Cerebellar nuclear complex (tissue), 1 donor: ENCODE measurements around the gene CALN1.
"Not testable (repeated sequence)": the region's sequence is repeated elsewhere in the genome, so short reads cannot be mapped to it uniquely, and the experiment has no call there.

ENCODE experiments used
- DNase-seq, 2 experiments: peaks; one replicate each; lab custom pipeline; 2025; lab: John Stamatoyannopoulos, UW

Gene CALN1

GRCh38 chr7:72408966-72409637, 3.0 kb downstream of the CALN1 start:
- DNase-seq = peak; percentile 75 to 88

DNA sequence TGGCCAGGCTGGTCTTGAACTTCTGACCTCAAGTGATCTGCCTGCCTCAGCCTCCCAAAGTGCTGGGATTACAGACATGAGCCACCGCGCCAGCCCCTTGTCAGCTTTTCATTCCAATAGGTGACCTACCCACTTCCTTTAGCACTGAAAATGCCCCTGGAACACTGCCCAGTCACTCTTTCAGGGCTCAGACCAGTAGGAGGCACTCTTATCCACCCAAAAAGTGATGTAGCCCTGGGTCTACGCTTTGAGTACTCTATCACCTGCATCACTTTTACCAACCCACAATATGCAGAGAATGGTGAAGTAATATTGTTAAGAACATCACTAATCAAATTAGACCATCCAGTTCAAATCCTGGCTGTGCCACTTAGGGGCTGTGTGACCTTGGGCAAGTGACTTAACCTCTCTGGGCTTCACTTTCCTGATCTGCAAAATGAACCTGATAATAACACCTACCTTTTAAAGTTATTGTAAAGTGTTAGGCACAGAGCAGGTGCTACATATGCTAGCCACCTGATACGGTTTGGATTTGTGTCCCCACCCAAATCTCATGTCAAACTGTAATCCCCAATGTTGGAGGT, 5.2 kb downstream of the CALN1 start:
- DNase-seq = no peak

- DNase-seq = peak in 1 of 2 experiments; percentile 62
These were observed 6.3 kb downstream of the CALN1 start for GRCh38 chr7:72405871-72406270.

DNA sequence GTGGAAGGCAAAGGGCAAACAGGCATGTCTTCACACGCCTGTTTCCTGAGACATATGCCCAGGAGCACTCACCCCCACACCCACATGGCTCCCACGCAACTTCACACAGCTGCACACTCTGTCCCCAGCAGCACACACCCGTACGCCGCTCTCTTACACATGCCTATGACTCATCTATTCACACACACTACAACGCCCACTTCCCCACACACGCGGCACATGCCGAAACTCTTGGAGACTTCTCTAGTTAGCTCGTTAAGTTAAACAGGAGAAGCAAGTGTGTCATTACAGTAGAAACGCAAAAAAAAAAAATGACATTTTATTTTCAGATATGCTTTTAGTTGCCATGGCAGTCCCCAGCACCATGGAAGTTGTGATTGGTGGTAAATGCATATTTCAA, 6.7 kb downstream of the CALN1 start:
- no peak for DNase-seq

DNA sequence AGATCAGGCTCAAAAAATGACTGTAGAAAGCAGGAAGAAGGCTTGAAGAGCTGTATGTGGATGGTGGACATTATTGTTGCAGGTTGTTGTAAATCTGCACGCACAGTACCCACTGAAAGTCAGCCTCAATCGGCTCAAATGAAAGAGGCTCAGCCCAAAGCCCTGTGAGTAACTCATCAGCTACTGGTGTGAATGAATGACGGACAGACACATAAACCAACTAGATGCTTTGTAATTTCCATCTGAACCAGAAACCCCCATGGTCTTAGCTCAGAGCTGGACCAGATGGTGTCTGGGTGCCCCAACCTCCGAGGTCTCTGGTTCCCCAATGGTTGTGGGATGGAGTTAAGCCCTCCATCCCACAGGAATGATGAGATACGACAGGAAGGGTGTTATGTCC, 7.4 kb downstream of the CALN1 start:
- DNase-seq = no peak

DNA sequence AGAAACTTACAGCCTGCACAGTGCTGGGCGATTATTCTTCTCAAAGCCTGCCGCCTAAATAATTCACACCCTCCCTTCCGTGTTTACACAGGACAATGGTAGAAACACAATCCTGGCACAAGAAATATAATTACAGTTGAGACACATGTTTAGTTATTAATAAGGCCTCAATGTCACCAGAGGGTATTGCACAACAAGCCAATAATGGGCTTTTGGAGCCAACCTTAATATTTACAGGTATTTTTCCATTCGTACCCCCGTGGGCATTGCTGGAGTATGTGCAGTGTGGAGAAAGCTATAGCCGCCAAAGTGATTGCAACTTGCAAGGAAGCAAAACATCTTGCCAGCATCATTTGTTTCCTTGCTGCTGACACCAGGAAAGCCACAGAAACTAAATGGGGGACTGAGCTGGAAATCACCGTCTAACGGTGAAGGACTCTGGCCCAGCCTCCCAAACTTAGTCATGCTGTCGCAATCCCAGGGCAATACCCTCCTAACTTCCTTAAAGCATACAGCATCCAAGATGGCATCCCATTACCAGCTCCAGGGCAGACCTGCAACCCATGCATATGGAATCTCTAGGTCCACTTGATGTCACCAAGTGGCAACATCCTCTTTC, 8.6 kb downstream of the CALN1 start:
- no peak for DNase-seq

GRCh38 chr7:72394016-72394415, 18.1 kb downstream of the CALN1 start:
- no peak for DNase-seq

DNA sequence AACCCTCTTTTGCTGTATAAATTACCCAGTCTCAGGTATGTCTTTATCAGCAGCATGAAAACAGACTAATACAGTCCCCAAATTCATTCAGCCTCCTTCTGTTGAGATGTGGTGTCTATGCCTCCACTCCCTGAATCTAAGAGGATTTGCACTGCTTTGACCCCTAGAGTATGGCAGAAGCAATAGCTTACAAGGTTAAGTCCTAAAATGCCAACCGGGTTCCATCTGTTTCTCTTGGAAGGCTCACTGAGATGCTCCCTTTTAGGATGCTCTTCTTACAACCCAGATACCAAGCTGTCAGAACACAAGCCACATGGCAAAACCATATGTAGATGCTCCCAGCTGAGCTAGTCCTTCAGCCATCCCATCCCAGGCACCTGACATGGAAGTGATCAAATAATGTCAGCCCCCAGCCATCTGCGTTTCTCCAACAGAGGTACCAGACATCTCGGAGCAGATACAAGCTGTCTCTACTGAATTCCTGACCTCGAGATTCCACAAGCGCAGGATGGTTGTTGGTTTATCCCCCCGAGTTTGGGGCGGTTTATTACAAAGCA, 20.2 kb downstream of the CALN1 start:
- DNase-seq = peak; percentile 78 to 93

DNA sequence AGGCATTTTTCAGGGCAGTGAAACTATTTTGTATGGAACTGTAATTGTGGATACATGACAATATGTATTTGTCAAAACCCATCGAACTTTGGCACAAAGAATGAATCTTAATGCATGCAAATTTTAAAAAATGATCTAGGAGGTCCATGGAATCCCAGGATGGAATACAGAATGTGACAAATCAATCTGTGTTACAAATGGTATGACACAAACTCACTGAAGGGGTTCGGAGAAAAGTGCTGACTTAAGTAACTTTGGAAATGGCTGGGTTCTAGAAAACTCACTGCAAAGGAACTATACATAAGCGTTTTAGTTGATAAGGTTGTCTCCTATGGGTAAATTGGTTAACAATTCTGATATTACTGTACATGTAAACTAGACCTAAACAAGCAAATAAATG, 26.0 kb downstream of the CALN1 start:
- no peak for DNase-seq

DNA sequence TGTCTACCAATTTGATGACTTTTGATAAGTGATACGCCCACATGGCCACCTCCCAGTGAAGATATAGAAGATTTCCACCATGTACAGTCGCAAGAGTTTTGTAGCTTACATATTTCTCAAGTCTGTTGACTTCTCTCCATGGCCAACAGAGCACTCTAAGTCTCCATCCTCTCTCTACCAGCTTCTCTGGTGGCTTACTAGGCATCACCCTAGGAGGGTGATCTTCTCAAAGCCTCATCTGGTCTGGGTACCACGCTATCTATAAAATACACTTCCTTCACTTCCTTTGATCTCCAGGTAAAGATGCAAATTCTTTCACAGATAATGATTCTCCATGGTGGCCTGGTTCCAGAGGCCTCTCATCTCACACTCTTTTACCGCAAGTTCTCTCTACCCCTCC, 49.9 kb downstream of the CALN1 start:
- DNase-seq = no peak

DNA sequence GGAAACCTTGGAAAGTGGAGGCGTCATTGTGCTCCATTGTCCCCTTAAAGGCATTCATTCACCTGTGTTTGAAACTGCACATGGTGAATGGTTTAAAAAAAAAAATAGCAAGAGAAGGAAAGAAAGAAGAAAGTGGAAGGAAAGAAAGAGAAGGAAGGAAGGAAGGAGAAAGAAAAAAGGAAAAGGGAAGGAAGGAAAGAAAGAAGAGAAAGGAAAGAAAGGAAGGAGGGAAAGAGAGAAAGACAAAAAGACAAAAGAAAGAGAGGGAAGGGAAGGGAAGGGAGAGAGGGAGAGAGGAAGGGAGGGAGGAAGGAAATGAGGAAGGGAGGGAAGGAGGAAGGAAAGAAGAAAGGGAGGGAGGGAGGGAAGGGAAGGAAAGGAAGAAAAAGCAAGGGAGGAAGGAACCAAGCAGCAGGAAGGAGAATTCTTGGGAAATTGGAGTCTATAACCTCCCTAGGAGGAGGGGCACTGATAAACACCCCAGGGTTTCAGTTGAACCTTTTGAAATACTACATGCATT, 66.9 kb downstream of the CALN1 start:
- DNase-seq = no peak

DNA sequence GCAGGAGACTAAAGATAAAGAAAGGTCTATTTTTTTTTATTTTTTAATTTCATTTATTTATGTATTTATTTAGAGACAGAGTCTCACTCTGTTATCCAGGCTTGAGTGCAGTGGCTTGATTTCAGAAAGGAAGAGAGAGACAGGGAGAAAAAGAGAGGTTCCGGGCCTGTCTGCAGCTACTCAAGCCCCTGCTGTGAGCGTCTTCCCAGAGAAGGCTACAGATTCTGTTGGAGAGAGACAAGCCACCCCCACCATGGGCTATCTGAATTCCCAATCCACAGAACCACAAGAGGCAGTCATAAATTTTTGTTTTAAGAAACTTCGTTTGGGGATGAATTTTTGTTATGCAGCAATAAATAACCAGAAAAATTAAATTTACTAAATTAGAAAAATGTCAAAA, 68.1 kb downstream of the CALN1 start:
- DNase-seq = no peak

DNA sequence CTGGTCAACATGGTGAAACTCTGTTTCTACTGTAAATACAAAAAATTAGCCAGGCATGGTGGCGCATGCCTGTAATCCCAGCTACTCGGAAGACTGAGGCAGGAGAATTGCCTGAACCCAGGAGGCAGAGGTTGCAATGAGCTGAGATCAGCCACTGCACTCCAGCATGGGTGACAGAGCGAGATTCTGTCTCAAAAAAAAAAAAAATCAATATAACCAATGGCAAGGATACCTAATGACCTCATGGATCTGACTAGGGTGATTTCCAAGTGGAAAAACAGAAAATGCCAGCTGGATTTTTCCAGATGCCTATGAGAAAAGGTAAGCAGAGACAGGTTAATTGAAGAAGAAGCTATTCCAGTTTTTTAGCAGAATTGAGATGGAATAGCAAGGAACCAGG, 68.8 kb downstream of the CALN1 start:
- DNase-seq = not testable (repeated sequence)

GRCh38 chr7:72337390-72338167, 74.6 kb downstream of the CALN1 start:
- no peak for DNase-seq

DNA sequence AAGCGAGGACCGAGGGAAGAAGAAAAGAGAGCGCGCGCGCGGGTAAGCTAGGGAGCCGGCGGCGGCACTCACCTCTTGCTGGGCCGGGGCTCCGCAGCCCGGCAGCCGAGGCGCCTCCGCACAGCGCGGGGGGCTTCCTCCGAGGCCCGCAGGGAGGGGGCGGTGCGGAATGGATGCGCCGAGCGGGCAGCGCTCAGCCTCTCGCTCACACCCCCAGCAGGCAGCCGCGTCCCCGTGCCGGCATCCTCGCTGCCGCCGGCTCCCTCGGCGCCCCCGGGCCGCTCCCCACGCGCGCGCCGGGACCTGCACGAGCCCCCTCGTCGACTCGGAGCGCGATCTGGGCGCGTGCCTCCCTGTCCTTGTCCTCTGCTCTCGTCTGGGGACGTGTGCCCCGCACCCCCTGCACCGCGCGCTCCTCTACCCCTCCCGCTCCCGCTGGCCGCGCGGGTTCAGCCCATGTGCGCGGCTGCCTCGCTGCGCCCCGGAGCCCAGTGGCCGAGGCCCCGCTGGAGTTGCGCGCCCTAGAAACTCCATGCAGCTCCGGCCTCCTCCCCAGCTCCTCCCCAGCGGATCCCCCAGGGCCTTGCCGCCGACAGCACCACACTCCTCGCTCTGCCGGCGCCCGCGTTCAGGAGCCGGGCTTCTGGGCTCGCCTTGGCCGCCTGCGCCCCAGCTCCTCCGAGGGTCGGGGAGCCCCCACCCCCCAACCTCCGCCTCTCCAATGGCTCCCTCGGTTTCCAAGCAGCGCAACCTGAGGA, 75.3 kb downstream of the CALN1 start:
- DNase-seq = no peak

- no peak for DNase-seq
These were observed 75.8 kb downstream of the CALN1 start for GRCh38 chr7:72336382-72336631.

DNA sequence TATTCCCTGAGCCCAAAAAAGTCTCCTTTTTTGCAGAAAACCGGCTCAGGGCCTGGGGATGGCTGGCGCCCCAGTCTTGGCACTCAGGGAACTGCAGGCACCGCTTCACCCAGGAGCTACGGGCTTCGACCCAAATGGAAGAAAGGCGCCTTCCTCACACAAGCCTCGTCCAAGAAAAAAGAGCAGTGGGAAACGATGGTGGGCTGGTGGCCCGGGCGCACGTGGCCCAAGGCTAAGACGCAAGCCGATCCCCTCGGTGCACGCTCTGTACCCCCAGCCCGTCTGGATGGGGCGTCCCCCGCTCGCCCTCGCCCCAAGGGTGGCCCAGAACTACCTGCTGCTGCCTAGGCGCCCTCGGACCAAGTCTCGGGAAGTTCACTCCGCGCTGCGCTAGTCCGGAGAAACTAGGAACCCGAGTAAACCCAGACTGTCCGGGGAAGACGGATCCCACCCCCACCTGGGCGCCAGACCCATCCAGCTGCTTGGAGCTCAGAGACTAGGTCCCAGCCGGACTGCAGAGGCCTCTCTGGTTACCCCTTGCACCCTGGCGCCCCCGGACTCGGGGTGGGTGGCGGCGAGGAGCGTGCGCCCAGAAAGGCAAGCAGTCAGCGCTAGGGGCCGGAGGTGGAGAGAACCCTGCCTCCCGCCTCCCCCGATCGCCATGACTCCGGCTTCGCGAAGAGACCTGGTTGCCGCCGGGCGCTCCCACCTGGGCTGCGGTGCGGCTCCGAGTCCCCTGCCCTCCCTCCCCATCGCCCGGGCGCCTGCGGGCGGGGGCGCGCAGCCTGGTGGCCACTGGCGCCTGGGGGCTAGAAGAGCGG, 76.4 kb downstream of the CALN1 start:
- DNase-seq = no peak

DNA sequence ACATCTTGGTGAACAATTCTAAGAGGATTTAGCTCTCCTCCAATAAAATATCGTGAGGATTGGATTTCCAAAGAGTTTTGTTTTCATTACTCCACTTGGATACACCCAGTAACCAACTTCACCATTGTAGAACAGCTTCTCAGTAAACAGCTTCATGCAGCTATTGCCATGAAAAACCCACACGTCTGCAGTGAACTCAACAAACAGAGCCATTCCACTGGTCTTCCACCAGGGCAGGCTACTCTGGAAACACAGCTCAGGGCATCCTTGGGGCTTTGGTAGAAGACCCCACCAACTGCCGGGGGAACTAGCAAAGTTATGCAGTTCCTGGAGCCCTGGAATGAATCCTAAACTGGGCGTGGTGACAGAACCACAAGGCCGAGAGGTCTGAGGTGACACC, 77.4 kb downstream of the CALN1 start:
- no peak for DNase-seq

DNA sequence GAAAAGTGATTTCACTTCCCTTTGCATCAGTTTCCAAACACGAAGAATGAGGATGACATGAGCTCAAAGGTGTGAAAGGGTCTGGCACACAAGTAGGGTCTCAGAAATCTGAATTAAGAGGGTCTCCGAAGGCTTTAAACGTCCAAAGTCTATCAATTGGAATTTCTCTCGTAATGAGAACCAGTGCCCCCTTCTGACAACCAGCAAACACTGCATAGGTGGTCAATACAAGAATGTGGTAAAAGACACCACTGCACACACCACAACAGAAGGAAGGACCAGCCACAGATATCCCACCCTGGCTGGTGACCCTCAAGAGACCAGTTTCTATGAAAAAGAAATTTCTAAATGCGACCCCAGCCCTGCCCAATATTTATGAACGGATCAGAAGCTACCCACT, 78.1 kb downstream of the CALN1 start:
- no peak for DNase-seq

- DNase-seq = no peak
These were observed 85.3 kb downstream of the CALN1 start for GRCh38 chr7:72326811-72327210.

GRCh38 chr7:72326365-72326764, 85.8 kb downstream of the CALN1 start:
- DNase-seq = no peak
